ENCODE results near the gene MRPL10. TPM values are rescaled to one million over a fixed set of nuclear protein-coding genes. Genes with fewer than 3 reads are reported as not detected.

MRPL10 gene
- total and polyA plus RNA-seq, 2 of the 8 experiments (the other 6 are each of a cell fraction or from before 2014, with no cell fraction given), result 85.3 to 214 TPM

DNA sequence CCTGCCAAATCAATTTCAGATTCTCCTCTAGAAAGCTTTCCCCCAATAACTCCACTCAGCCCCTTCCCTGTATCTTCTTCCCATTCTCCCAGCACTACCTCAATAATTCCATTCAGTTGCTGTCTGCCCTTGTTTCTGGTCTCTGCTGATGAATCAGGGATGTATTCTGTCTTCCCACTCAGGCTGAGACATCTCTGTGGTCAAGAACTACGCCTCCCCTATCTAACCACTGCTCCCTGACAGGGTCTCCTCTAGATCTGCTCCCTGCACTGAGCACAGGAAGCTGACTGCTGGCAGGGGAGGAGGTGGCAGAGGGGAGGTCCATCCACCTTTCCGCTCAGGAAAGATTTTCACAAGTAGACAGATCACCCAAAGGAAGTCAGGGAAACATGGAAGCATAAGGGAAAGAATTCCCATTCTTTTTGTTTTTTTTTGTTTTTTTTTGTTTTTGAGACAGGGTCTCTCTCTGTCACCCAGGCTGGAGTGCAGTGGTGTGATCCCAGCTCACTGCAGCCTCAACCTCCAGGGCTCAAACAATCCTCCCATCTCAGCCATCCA is 47.8 kb upstream of the MRPL10 start:
- POLR2A ChIA-PET (ENCODE audit: partially characterized antibody), result interaction anchor here (0.6 to 1.4 kb wide), 3 partner anchors 12 to 28 kb away, joined by 3 to 7 read pairs (median 5); partner anchors contain the start of gene SP6
- 79% methylated on average over 2 of the region's 2 CpGs; no CpG with 5 or more reads in 1 of the 2 experiments for WGBS, 2 experiments (ENCODE audit: extremely low coverage in 1 of 2, insufficient coverage in 1 of 2, insufficient read length in 1 of 2, insufficient replicate concordance in 2 of 2, low coverage in 1 of 2, low lambda C conversion rate in 2 of 2, missing lambda C conversion rate in 1 of 2)
- TF ChIP-seq, protein P1, sequence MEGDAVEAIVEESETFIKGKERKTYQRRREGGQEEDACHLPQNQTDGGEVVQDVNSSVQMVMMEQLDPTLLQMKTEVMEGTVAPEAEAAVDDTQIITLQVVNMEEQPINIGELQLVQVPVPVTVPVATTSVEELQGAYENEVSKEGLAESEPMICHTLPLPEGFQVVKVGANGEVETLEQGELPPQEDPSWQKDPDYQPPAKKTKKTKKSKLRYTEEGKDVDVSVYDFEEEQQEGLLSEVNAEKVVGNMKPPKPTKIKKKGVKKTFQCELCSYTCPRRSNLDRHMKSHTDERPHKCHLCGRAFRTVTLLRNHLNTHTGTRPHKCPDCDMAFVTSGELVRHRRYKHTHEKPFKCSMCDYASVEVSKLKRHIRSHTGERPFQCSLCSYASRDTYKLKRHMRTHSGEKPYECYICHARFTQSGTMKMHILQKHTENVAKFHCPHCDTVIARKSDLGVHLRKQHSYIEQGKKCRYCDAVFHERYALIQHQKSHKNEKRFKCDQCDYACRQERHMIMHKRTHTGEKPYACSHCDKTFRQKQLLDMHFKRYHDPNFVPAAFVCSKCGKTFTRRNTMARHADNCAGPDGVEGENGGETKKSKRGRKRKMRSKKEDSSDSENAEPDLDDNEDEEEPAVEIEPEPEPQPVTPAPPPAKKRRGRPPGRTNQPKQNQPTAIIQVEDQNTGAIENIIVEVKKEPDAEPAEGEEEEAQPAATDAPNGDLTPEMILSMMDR (IDR thresholded peaks at IDR 0.05; ENCODE audit: control extremely low read depth in 1 of 3, insufficient read depth in 1 of 3, low read depth in 1 of 3, low read length in 3 of 3), result no peak
- TF ChIP-seq RBBP5 (IDR thresholded peaks at IDR 0.05; ENCODE audit: borderline replicate concordance, low read depth, low read length) (no peak), CBX8 (IDR thresholded peaks at IDR 0.05; ENCODE audit: borderline replicate concordance, low read depth, low read length) (no peak), TCF12 (IDR thresholded peaks at IDR 0.05; ENCODE audit: low read depth, low read length) (no peak), KDM1A (IDR thresholded peaks at IDR 0.05; ENCODE audit: borderline replicate concordance, low read length) (no peak), GTF2F1 (IDR thresholded peaks at IDR 0.05; ENCODE audit: borderline replicate concordance, low read depth, low read length) (no peak), SP1 (IDR thresholded peaks at IDR 0.05; ENCODE audit: low read depth, low read length) (no peak), CTBP2 (IDR thresholded peaks at IDR 0.05; ENCODE audit: borderline replicate concordance, insufficient read depth, insufficient read length, low read length) (no peak), EGR1 (IDR thresholded peaks at IDR 0.05; ENCODE audit: borderline replicate concordance, low read depth, low read length) (no peak)
- TF ChIP-seq, protein P2, sequence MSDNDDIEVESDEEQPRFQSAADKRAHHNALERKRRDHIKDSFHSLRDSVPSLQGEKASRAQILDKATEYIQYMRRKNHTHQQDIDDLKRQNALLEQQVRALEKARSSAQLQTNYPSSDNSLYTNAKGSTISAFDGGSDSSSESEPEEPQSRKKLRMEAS (IDR thresholded peaks at IDR 0.05), result no peak

More for the DNA sequence above, 47.8 kb upstream of the MRPL10 start:
- no peak overlapping the region for H2BK120ac ChIP-seq (replicated peaks; ENCODE audit: low read depth, low read length)
- H3K27ac ChIP-seq (ENCODE audit: low read depth, low read length), result no peak overlapping the region
- H2BK20ac ChIP-seq (ENCODE audit: low read length), result no peak overlapping the region
- H3K4me2 ChIP-seq (ENCODE audit: insufficient read depth in 1 of 2, low read depth in 2 of 2, low read length in 2 of 2), result no peak overlapping the region
- H3K4me1 ChIP-seq (replicated peaks in 1 of 4; ENCODE audit: control insufficient read depth in 3 of 4, insufficient read depth in 4 of 4, low read length in 3 of 4), result peaks cover 5 to 22% (median 15%) of the 10 kb centered on the region in 4 experiments
- CTCF ChIA-PET (ENCODE audit: partially characterized antibody), result interaction anchor here (0.6 to 18.8 kb wide), 5 partner anchors 11 to 201 kb away, joined by 3 to 1206 read pairs (median 4); partner anchors contain the start of genes SCRN2 and SP6
- H3K9ac ChIP-seq (replicated peaks in 1 of 4; ENCODE audit: extremely low read depth in 1 of 4, low read depth in 3 of 4, low read length in 3 of 4), result no peak overlapping the region
- H3K56ac ChIP-seq (replicated peaks; ENCODE audit: insufficient read length, low read depth, low read length), result no peak overlapping the region
- H2BK12ac ChIP-seq (ENCODE audit: low read depth, low read length), result no peak overlapping the region
- H3K23ac ChIP-seq (ENCODE audit: insufficient read length), result no peak overlapping the region
- H3K79me2 ChIP-seq (ENCODE audit: control insufficient read depth in 1 of 2, insufficient read depth in 2 of 2, low read length in 2 of 2), result no peaks in the 10 kb centered on the region
- no peaks in the 10 kb centered on the region for H3K79me1 ChIP-seq (ENCODE audit: low read depth, low read length)
- no peaks in the 10 kb centered on the region for H4K20me1 ChIP-seq (replicated peaks in 1 of 2; ENCODE audit: control insufficient read depth in 1 of 2, insufficient read depth in 2 of 2, low read length in 2 of 2)
- no peaks in the 10 kb centered on the region for H3K23me2 ChIP-seq (ENCODE audit: low read depth, low read length)
- no peaks in the 10 kb centered on the region for H3K36me3 ChIP-seq (ENCODE audit: control insufficient read depth in 2 of 4, insufficient read depth in 4 of 4, low read length in 3 of 4)
- DNase-seq (ENCODE audit: low read depth in 1 of 2, low spot score in 2 of 2), result no peak
- H2BK5ac ChIP-seq (ENCODE audit: low read depth, low read length), result no peak overlapping the region
- peaks cover 0 to 4% (median 2%) of the 10 kb centered on the region in 4 experiments; a peak in 2 of 7 replicates for H3K27me3 ChIP-seq (replicated peaks in 1 of 4; ENCODE audit: control insufficient read depth in 3 of 4, extremely low read depth in 1 of 4, insufficient read depth in 3 of 4, low read length in 3 of 4)
- H3K4ac ChIP-seq (replicated peaks; ENCODE audit: insufficient read length, low read depth, low read length), result no peak overlapping the region
- no peak overlapping the region for H3K4me3 ChIP-seq (ENCODE audit: extremely low read depth in 1 of 4, insufficient read depth in 2 of 4, low read depth in 3 of 4, low read length in 4 of 4)
- no peak overlapping the region for H2BK15ac ChIP-seq (ENCODE audit: low read length)
- no peak for FAIRE-seq
- no peak overlapping the region for H4K5ac ChIP-seq (ENCODE audit: insufficient read length, low read depth, low read length)
- H4K91ac ChIP-seq (replicated peaks; ENCODE audit: insufficient read length, low read length), result no peak overlapping the region
- no peak overlapping the region for H2AK5ac ChIP-seq (ENCODE audit: low read depth, low read length)
- no peak overlapping the region for H3K14ac ChIP-seq (ENCODE audit: insufficient read length)
- H2AFZ ChIP-seq (ENCODE audit: low read length), result no peak overlapping the region
- H3K18ac ChIP-seq (ENCODE audit: extremely low read depth, low read length), result no peak overlapping the region
- H4K8ac ChIP-seq (ENCODE audit: extremely low read depth, insufficient read depth, low read length), result no peak overlapping the region
- H3K9me3 ChIP-seq (ENCODE audit: insufficient read depth in 2 of 2, low read depth in 1 of 2, low read length in 1 of 2), result no peaks in the 10 kb centered on the region

Data from H1 (cell line).